Stimulated activated CD4-positive, alpha-beta T cell treated with anti-CD3 and anti-CD28 coated beads, Interleukin-12 subunit alpha, Interleukin-12 subunit beta, amount 100 ng/mL, for 4 hours (primary cell): Measurements from ENCODE around the gene KDM2B.
"Not testable (repeated sequence)": the region's sequence is repeated elsewhere in the genome, so short reads cannot be mapped to it uniquely, and the experiment has no call there.

Experiments
- DNase-seq: peaks from one replicate; pipeline ENCODE4 v3.0.0-alpha.2; 2020

The KDM2B gene

GRCh38 chr12:121423682-121424623 is 156.9 kb downstream of the KDM2B start:
- no peak for DNase-seq

- DNase-seq, result no peak
Observed at GRCh38 chr12:121423253-121423652, 157.6 kb downstream of the KDM2B start.

- DNase-seq, result no peak
Observed at GRCh38 chr12:121420109-121420508, 160.7 kb downstream of the KDM2B start.

- no peak for DNase-seq
Observed at GRCh38 chr12:121417847-121418246, 163.0 kb downstream of the KDM2B start.

GRCh38 chr12:121413917-121414316 is 166.9 kb downstream of the KDM2B start:
- DNase-seq, result no peak

- no peak for DNase-seq
Observed at GRCh38 chr12:121405211-121405610, 175.6 kb downstream of the KDM2B start.

GRCh38 chr12:121404734-121405133 is 176.1 kb downstream of the KDM2B start:
- DNase-seq, result no peak

- no peak for DNase-seq
Observed at GRCh38 chr12:121403721-121404120, 177.1 kb downstream of the KDM2B start.

- DNase-seq, result peak; percentile 52
Observed at GRCh38 chr12:121400332-121401139, 180.3 kb downstream of the KDM2B start.

- DNase-seq, result peak; percentile 97
Observed at GRCh38 chr12:121399391-121400331, 181.2 kb downstream of the KDM2B start, which contains the start of gene RNF34. Gene RNF34, plus strand, starts transcription at chr12:121400118. Its CDS starts 95 bp downstream, at chr12:121400213.

- DNase-seq, result no peak
Observed at GRCh38 chr12:121398355-121398754, 182.5 kb downstream of the KDM2B start.

GRCh38 chr12:121397521-121397920 is 183.3 kb downstream of the KDM2B start:
- DNase-seq, result no peak

- no peak for DNase-seq
Observed at GRCh38 chr12:121392325-121392716, 188.5 kb downstream of the KDM2B start.

- DNase-seq, result no peak
Observed at GRCh38 chr12:121391619-121392324, 189.1 kb downstream of the KDM2B start.

GRCh38 chr12:121390856-121391255 is 190.0 kb downstream of the KDM2B start:
- DNase-seq, result no peak

GRCh38 chr12:121388421-121388981 is 192.3 kb downstream of the KDM2B start:
- no peak for DNase-seq

- DNase-seq, result not testable (repeated sequence)
Observed at GRCh38 chr12:121384891-121385290, 195.9 kb downstream of the KDM2B start.

GRCh38 chr12:121383601-121384021 is 197.2 kb downstream of the KDM2B start:
- no peak for DNase-seq

- no peak for DNase-seq
Observed at GRCh38 chr12:121379945-121380344, 200.9 kb downstream of the KDM2B start.
